GM12878 (cell line): ENCODE measurements around the gene ABCC1. TPM values are rescaled to one million over a fixed set of nuclear protein-coding genes. Genes with fewer than 3 reads are reported as not detected.

ENCODE experiments used
- ATAC-seq: fragments of 200-7000 bp; cut with Tn5 transposase; 3 replicates; pipeline ENCODE4 v1.9.1; 2020; ENCODE audit warnings: mild to moderate bottlenecking, moderate library complexity
- BruUV-seq: library from RNA; stranded (reverse); fragments of 400-500 nt; replicated peaks from 2 replicates; lab custom pipeline; 2021; lab: Mats Ljungman, UMichigan
- CTCF ChIA-PET: fragments of 300-600 bp; sonication (Branson Sonifier 250); formaldehyde crosslinking; extraction: SDS; loops from one replicate; lab custom pipeline; 2021; ENCODE audit warnings: inconsistent platforms; lab: Yijun Ruan, JAX
- POLR2A ChIA-PET: fragments of 350-600 bp; formaldehyde crosslinking; extraction: SDS; loops from one replicate; lab custom pipeline; 2021; ENCODE audit warnings: inconsistent platforms; lab: Charles Lee
- RAD21 ChIA-PET: fragments of 300-600 bp; sonication (Branson Sonifier 250); formaldehyde crosslinking; loops from one replicate; lab custom pipeline; 2023; ENCODE audit warnings: antibody characterized with exemption; ENCODE audit not compliant: unreplicated experiment; lab: Charles Lee
- SMC1A ChIA-PET: fragments of 300-600 bp; sonication (Branson Sonifier 250); formaldehyde crosslinking; loops from one replicate; lab custom pipeline; 2023; ENCODE audit not compliant: unreplicated experiment, uncharacterized antibody; lab: Charles Lee
- DNase-seq: peaks from one replicate; pipeline ENCODE4 v3.0.0-alpha.2; 2011; ENCODE audit warnings: low read depth, low spot score
- FAIRE-seq: peaks from 3 replicates; lab custom pipeline; 2011; peaks lifted over from hg19 to GRCh38; lab: Jason Lieb, UNC
- H2AFZ ChIP-seq: 2 replicates; pipeline ENCODE4 v1.6.0; 2011; ENCODE audit warnings: low read depth, low read length, control low read depth; ENCODE audit not compliant: control insufficient read depth
- H3K27ac ChIP-seq: 2 replicates; pipeline ENCODE4 v1.5.1; 2011; ENCODE audit warnings: control low read depth; ENCODE audit not compliant: control insufficient read depth, insufficient read depth
- H3K27me3 ChIP-seq, 2 experiments: replicated peaks in 1 of 2; 2 replicates each; pipeline versions ENCODE4 v1.6.0 to v1.6.1; 2011; ENCODE audit warnings: low read length in 1 of 2; ENCODE audit not compliant: control insufficient read depth in 2 of 2, insufficient read depth in 2 of 2
- H3K36me3 ChIP-seq, 2 experiments: 2 replicates each; pipeline ENCODE4 v1.5.1; 2011; ENCODE audit warnings: low read length in 1 of 2; ENCODE audit not compliant: control insufficient read depth in 2 of 2, insufficient read depth in 2 of 2
- H3K4me1 ChIP-seq: 2 replicates; pipeline ENCODE4 v1.6.1; 2011; ENCODE audit warnings: mild to moderate bottlenecking, low read length, moderate library complexity, mixed read lengths; ENCODE audit not compliant: control insufficient read depth, insufficient read depth
- H3K4me2 ChIP-seq: 2 replicates; pipeline ENCODE4 v1.6.0; 2011; ENCODE audit warnings: control low read depth; ENCODE audit not compliant: control insufficient read depth, insufficient read depth
- H3K4me3 ChIP-seq: fragments of 200-600 bp; sonication (generic); 2 replicates; pipeline ENCODE4 v1.5.1; 2016
- H3K79me2 ChIP-seq: 2 replicates; pipeline ENCODE4 v1.6.0; 2011; ENCODE audit warnings: low read length; ENCODE audit not compliant: control insufficient read depth, insufficient read depth
- H3K9ac ChIP-seq: 2 replicates; pipeline ENCODE4 v1.8.0; 2011; ENCODE audit warnings: low read length, control low read depth, mixed read lengths; ENCODE audit not compliant: control insufficient read depth, insufficient read depth
- H3K9me3 ChIP-seq: replicated peaks from 3 replicates; pipeline ENCODE4 v1.5.1; 2011; ENCODE audit warnings: mild to moderate bottlenecking, low read length; ENCODE audit not compliant: control insufficient read depth, insufficient read depth
- H4K20me1 ChIP-seq: 2 replicates; pipeline ENCODE4 v1.6.0; 2011; ENCODE audit not compliant: control insufficient read depth, insufficient read depth
- CHD2 ChIP-seq: IDR thresholded peaks from 2 replicates; pipeline ENCODE4 v1.6.1; 2011; ENCODE audit warnings: low read depth, low read length, improper control_type of control experiment, borderline replicate concordance
- EED ChIP-seq: sonication (generic); IDR thresholded peaks from 2 replicates; pipeline ENCODE4 v1.6.1; 2016; ENCODE audit warnings: antibody characterized with exemption, low read depth
- ESRRA ChIP-seq: IDR thresholded peaks from 2 replicates; pipeline ENCODE4 v1.6.1; 2012; ENCODE audit warnings: mild to moderate bottlenecking, low read length, improper control_type of control experiment
- ETV6 ChIP-seq, 2 experiments: fragments of 450-650 bp in 1 of 2; IDR thresholded peaks in 1 of 2; conservative IDR thresholded peaks in 1 of 2; 2 replicates each; pipeline ENCODE4 v1.6.1; 2014; ENCODE audit warnings: antibody characterized with exemption in 1 of 2, borderline replicate concordance in 1 of 2, low read depth in 1 of 2, mild to moderate bottlenecking in 1 of 2, moderate library complexity in 1 of 2
- NR2C2 ChIP-seq: IDR thresholded peaks from 2 replicates; pipeline ENCODE4 v1.6.1; 2011; ENCODE audit warnings: borderline replicate concordance, low read depth; ENCODE audit not compliant: control insufficient read depth, insufficient read length
- POLR2A ChIP-seq: IDR thresholded peaks from 2 replicates; pipeline ENCODE4 v1.6.1; 2011; ENCODE audit warnings: low read depth, mild to moderate bottlenecking, low read length
- SIN3A ChIP-seq: IDR thresholded peaks from 2 replicates; pipeline ENCODE4 v1.6.1; 2012; ENCODE audit warnings: low read depth, low read length, improper control_type of control experiment
- SMC3 ChIP-seq: IDR thresholded peaks from 2 replicates; pipeline ENCODE4 v1.6.1; 2011; ENCODE audit warnings: low read length, improper control_type of control experiment, borderline replicate concordance
- WGBS: methylation state at CpG from one replicate; pipeline ENCODE4 v1.1.6; 2016; ENCODE audit warnings: low lambda C conversion rate; ENCODE audit not compliant: insufficient replicate concordance, insufficient coverage; ENCODE audit errors: missing lambda C conversion rate; 5-methylcytosine and 5-hydroxymethylcytosine counted together
- in situ Hi-C: fragments of 300-500 bp; cut with MboI; formaldehyde crosslinking; loops from 9 replicates; pipeline ENCODE4 v1.14.3; 2018; ENCODE audit warnings: mixed read lengths
- intact Hi-C: fragments of 100-400 bp; cut with micrococcal nuclease; formaldehyde crosslinking; loops from one replicate; pipeline ENCODE4 v1.14.2; 2022; ENCODE audit not compliant: unreplicated experiment
- polyA plus RNA-seq, 11 experiments: library from polyadenylated mRNA; depleted of rRNA in 4 of 11; unstranded in 6 of 11; stranded (reverse) in 5 of 11; fragments of >200 nt; fragmentation: Nextera tagmentation in 4 of 11; fragmentation: Illumina TruSeq in 1 of 11; extraction: Ambion mirVana in 4 of 11; extraction: Trizol in 1 of 11; gene quantifications; 1 replicate in 1 of 11; 2 replicates in 10 of 11; pipeline versions ENCODE4 v1.2.1 to v1.2.3, GENCODE V29; 2011 to 2016; ENCODE audit warnings: inconsistent platforms in 2 of 11, missing spikeins in 2 of 11, low read depth in 1 of 11
- total RNA-seq, 4 experiments: library from RNA; depleted of rRNA in 3 of 4; stranded (reverse); fragments of >200 nt in 3 of 4; fragmentation: Illumina TruSeq in 1 of 4; extraction: Trizol in 1 of 4; gene quantifications; 2 replicates each; pipeline versions ENCODE4 v1.2.1 to v1.2.3, GENCODE V29; 2013 to 2021
- TF ChIP-seq, protein P1 (sequence below): fragments of 450-650 bp; conservative IDR thresholded peaks from 2 replicates; pipeline ENCODE4 v1.6.1; 2017; ENCODE audit warnings: mild to moderate bottlenecking, moderate library complexity
- TF ChIP-seq, protein P2 (sequence below): IDR thresholded peaks from 2 replicates; pipeline ENCODE4 v1.6.1; 2012; ENCODE audit warnings: low read depth, low read length, improper control_type of control experiment
- TF ChIP-seq, protein P3 (sequence below): fragments of 450-650 bp; formaldehyde crosslinking; IDR thresholded peaks from 2 replicates; pipeline ENCODE4 v1.4.0; 2020; ENCODE audit warnings: mild to moderate bottlenecking, moderate library complexity
- TF ChIP-seq, protein P4 (sequence below): IDR thresholded peaks from 2 replicates; pipeline ENCODE4 v1.6.1; 2012; ENCODE audit warnings: low read depth, low read length, improper control_type of control experiment
- TF ChIP-seq, protein P5 (sequence below): IDR thresholded peaks from 2 replicates; pipeline ENCODE4 v1.6.1; 2011; ENCODE audit warnings: borderline replicate concordance, low read depth, mild to moderate bottlenecking, moderate library complexity, low read length; ENCODE audit not compliant: insufficient read depth, poor library complexity, severe bottlenecking

ABCC1 gene
- total and polyA plus RNA-seq, 10 of the 15 experiments (the other 5 are each of a cell fraction or from before 2014, with no cell fraction given): 3.2 to 44.6 (median 14.5) TPM

DNA sequence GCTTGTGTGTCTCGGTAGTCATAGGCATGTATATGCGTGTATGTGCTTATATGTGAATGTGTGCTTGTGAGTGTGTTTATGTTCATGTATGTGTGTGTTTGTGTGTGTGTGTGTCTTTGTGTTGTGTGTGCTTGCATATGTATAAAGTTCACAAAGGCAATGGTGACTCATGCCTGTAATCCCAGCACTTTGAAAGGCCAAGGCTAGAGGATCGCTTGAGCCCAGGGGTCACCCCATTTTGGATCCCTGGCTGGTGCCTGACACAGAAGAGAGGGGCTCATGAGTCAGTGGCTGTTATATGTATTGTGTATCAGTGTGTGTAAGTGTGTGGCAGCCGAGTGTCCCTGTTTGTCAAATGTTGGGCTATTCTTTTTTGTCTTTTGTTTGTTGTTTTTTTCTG lies 69.3 kb downstream of the ABCC1 start (continued):
- TF ChIP-seq, protein P1, sequence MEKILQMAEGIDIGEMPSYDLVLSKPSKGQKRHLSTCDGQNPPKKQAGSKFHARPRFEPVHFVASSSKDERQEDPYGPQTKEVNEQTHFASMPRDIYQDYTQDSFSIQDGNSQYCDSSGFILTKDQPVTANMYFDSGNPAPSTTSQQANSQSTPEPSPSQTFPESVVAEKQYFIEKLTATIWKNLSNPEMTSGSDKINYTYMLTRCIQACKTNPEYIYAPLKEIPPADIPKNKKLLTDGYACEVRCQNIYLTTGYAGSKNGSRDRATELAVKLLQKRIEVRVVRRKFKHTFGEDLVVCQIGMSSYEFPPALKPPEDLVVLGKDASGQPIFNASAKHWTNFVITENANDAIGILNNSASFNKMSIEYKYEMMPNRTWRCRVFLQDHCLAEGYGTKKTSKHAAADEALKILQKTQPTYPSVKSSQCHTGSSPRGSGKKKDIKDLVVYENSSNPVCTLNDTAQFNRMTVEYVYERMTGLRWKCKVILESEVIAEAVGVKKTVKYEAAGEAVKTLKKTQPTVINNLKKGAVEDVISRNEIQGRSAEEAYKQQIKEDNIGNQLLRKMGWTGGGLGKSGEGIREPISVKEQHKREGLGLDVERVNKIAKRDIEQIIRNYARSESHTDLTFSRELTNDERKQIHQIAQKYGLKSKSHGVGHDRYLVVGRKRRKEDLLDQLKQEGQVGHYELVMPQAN: no peak

DNA sequence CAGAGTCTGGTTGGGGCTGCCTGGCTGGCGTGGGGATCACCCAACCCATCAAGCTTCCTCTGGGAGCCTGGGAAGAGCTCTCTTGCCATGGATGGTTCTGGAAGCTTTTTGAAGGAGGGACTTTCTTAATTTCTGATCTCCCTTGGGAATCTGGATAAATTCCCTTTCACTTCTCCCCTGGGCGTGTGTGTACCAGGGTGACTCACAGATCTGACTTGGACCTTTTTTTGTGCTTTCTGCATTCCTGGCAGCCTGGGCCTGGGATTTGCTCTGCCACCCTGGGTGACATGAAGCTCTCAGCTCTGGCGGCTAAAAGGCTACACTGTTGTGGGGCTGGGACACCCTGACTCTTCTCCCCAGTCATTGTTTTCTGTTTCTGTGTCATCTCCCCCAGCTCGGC lies 70.1 kb downstream of the ABCC1 start:
- no peaks in the 10 kb centered on the region for H4K20me1 ChIP-seq
- WGBS: 85% methylated on average over 4 of the region's 4 CpGs
- H3K79me2 ChIP-seq: no peaks in the 10 kb centered on the region; the same call in 1 of the 2 replicates
- H3K27me3 ChIP-seq: no peaks in the 10 kb centered on the region
- no peak overlapping the region for H3K4me3 ChIP-seq
- no TSS peak for BruUV-seq
- intact Hi-C loops (no loop called here), in situ Hi-C loops (no loop called here)
- H3K4me2 ChIP-seq: no peak overlapping the region
- no peaks in the 10 kb centered on the region for H3K9me3 ChIP-seq
- no peak for ATAC-seq
- SMC1A ChIA-PET: no interaction called here
- H3K9ac ChIP-seq: no peak overlapping the region
- RAD21 ChIA-PET: no interaction called here
- CTCF ChIA-PET: no interaction called here
- H3K27ac ChIP-seq: no peak overlapping the region
- peaks cover 27 to 32% of the 10 kb centered on the region in 2 experiments; a peak in 3 of 4 replicates for H3K36me3 ChIP-seq
- peaks cover 2% of the 10 kb centered on the region for H3K4me1 ChIP-seq
- DNase-seq: no peak
- FAIRE-seq: no peak
- no peak overlapping the region for H2AFZ ChIP-seq
- POLR2A ChIA-PET: interaction anchor here (0.6 kb wide), 1 partner anchor 14 kb away, joined by 4 read pairs; no protein-coding TSS in a partner anchor
- TF ChIP-seq CHD2 (no peak), SIN3A (no peak), SMC3 (no peak), POLR2A (no peak), ESRRA (no peak), NR2C2 (no peak), ETV6 (conservative IDR thresholded peaks at IDR 0.05 in 1 of 2, IDR thresholded peaks at IDR 0.05 in 1 of 2; ENCODE audit: borderline replicate concordance in 1 of 2, low read depth in 1 of 2) (no peak), EED (no peak)
- TF ChIP-seq, protein P2, sequence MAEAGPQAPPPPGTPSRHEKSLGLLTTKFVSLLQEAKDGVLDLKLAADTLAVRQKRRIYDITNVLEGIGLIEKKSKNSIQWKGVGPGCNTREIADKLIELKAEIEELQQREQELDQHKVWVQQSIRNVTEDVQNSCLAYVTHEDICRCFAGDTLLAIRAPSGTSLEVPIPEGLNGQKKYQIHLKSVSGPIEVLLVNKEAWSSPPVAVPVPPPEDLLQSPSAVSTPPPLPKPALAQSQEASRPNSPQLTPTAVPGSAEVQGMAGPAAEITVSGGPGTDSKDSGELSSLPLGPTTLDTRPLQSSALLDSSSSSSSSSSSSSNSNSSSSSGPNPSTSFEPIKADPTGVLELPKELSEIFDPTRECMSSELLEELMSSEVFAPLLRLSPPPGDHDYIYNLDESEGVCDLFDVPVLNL: no peak
- TF ChIP-seq, protein P3, sequence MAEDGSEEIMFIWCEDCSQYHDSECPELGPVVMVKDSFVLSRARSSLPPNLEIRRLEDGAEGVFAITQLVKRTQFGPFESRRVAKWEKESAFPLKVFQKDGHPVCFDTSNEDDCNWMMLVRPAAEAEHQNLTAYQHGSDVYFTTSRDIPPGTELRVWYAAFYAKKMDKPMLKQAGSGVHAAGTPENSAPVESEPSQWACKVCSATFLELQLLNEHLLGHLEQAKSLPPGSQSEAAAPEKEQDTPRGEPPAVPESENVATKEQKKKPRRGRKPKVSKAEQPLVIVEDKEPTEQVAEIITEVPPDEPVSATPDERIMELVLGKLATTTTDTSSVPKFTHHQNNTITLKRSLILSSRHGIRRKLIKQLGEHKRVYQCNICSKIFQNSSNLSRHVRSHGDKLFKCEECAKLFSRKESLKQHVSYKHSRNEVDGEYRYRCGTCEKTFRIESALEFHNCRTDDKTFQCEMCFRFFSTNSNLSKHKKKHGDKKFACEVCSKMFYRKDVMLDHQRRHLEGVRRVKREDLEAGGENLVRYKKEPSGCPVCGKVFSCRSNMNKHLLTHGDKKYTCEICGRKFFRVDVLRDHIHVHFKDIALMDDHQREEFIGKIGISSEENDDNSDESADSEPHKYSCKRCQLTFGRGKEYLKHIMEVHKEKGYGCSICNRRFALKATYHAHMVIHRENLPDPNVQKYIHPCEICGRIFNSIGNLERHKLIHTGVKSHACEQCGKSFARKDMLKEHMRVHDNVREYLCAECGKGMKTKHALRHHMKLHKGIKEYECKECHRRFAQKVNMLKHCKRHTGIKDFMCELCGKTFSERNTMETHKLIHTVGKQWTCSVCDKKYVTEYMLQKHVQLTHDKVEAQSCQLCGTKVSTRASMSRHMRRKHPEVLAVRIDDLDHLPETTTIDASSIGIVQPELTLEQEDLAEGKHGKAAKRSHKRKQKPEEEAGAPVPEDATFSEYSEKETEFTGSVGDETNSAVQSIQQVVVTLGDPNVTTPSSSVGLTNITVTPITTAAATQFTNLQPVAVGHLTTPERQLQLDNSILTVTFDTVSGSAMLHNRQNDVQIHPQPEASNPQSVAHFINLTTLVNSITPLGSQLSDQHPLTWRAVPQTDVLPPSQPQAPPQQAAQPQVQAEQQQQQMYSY: no peak
- TF ChIP-seq, protein P4, sequence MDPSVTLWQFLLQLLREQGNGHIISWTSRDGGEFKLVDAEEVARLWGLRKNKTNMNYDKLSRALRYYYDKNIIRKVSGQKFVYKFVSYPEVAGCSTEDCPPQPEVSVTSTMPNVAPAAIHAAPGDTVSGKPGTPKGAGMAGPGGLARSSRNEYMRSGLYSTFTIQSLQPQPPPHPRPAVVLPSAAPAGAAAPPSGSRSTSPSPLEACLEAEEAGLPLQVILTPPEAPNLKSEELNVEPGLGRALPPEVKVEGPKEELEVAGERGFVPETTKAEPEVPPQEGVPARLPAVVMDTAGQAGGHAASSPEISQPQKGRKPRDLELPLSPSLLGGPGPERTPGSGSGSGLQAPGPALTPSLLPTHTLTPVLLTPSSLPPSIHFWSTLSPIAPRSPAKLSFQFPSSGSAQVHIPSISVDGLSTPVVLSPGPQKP: no peak
- TF ChIP-seq, protein P5, sequence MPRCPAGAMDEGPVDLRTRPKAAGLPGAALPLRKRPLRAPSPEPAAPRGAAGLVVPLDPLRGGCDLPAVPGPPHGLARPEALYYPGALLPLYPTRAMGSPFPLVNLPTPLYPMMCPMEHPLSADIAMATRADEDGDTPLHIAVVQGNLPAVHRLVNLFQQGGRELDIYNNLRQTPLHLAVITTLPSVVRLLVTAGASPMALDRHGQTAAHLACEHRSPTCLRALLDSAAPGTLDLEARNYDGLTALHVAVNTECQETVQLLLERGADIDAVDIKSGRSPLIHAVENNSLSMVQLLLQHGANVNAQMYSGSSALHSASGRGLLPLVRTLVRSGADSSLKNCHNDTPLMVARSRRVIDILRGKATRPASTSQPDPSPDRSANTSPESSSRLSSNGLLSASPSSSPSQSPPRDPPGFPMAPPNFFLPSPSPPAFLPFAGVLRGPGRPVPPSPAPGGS: no peak
